ENCODE results near the gene CAVIN4.

GRCh38 chr9:100554935-100555401 lies 22.9 kb upstream of the CAVIN4 start:
- no peak for TF ChIP-seq CTCF (IDR thresholded peaks at IDR 0.05; ENCODE audit: low read depth, low read length)
- TF ChIP-seq EZH2phosphoT487 (IDR thresholded peaks at IDR 0.05; ENCODE audit: low read depth), result no peak
